WTC11 (cell line): Measurements from ENCODE around the gene TNIP1. TPM values are rescaled to one million over a fixed set of nuclear protein-coding genes. Genes with fewer than 3 reads are reported as not detected.

Source experiments
- ATAC-seq: fragments of 200-7000 bp; cut with Tn5 transposase; 2 replicates; pipeline ENCODE4 v1.10.0; 2021; ENCODE audit warnings: mild to moderate bottlenecking, moderate library complexity
- CTCF ChIA-PET: fragments of 300-600 bp; sonication (Branson Sonifier 250); formaldehyde crosslinking; loops from one replicate; lab custom pipeline; 2021; ENCODE audit warnings: antibody characterized with exemption; lab: Charles Lee
- POLR2A ChIA-PET: fragments of 350-600 bp; sonication (Branson Sonifier 250); formaldehyde crosslinking; loops from one replicate; lab custom pipeline; 2021; ENCODE audit warnings: antibody characterized with exemption; lab: Charles Lee
- DNase-seq: peaks from one replicate; pipeline ENCODE4 v3.0.0; 2021; ENCODE audit warnings: low spot score
- H3K27ac Mint-ChIP-seq: 2 replicates; pipeline ENCODE4 v1.8.0; 2021; ENCODE audit warnings: mixed read lengths
- H3K27me3 Mint-ChIP-seq: 2 replicates; pipeline ENCODE4 v1.8.0; 2021; ENCODE audit warnings: low read depth, mild to moderate bottlenecking, moderate library complexity, mixed read lengths
- H3K36me3 Mint-ChIP-seq: 2 replicates; pipeline ENCODE4 v1.8.0; 2021; ENCODE audit warnings: mixed read lengths
- H3K4me1 Mint-ChIP-seq: 2 replicates; pipeline ENCODE4 v1.8.0; 2022; ENCODE audit warnings: mixed read lengths
- H3K4me3 Mint-ChIP-seq: 2 replicates; pipeline ENCODE4 v1.8.0; 2021; ENCODE audit warnings: mild to moderate bottlenecking, moderate library complexity, mixed read lengths
- H3K9me3 Mint-ChIP-seq: 2 replicates; pipeline ENCODE4 v1.8.0; 2021; ENCODE audit warnings: mixed read lengths
- ATF1 ChIP-seq: sonication (generic); formaldehyde crosslinking; IDR thresholded peaks from 2 replicates; pipeline ENCODE4 v1.8.1; 2023; ENCODE audit warnings: mild to moderate bottlenecking, moderate library complexity, missing genetic modification reagents
- CREM ChIP-seq: sonication (generic); formaldehyde crosslinking; IDR thresholded peaks from 2 replicates; pipeline ENCODE4 v1.8.1; 2022; ENCODE audit warnings: mild to moderate bottlenecking, missing genetic modification reagents, moderate library complexity
- IRF1 ChIP-seq: sonication (generic); formaldehyde crosslinking; IDR thresholded peaks from 2 replicates; pipeline ENCODE4 v1.8.0; 2023; ENCODE audit warnings: missing genetic modification reagents
- NFATC4 ChIP-seq: fragments of 250-450 bp; sonication (Bioruptor Pico); IDR thresholded peaks from 2 replicates; pipeline ENCODE4 v1.9.0; 2021; ENCODE audit warnings: mild to moderate bottlenecking
- NR1H2 ChIP-seq: sonication (generic); formaldehyde crosslinking; IDR thresholded peaks from 2 replicates; pipeline ENCODE4 v1.9.0; 2021; ENCODE audit warnings: mild to moderate bottlenecking, moderate library complexity, missing genetic modification reagents
- RELA ChIP-seq: sonication (generic); formaldehyde crosslinking; IDR thresholded peaks from 2 replicates; pipeline ENCODE4 v1.8.1; 2022; ENCODE audit warnings: missing genetic modification reagents, mild to moderate bottlenecking, borderline replicate concordance
- TP53 ChIP-seq: sonication (generic); formaldehyde crosslinking; IDR thresholded peaks from 2 replicates; pipeline ENCODE4 v1.8.1; 2023; ENCODE audit warnings: mild to moderate bottlenecking, missing genetic modification reagents
- ZBTB43 ChIP-seq: sonication (generic); formaldehyde crosslinking; IDR thresholded peaks from 2 replicates; pipeline ENCODE4 v1.8.1; 2023; ENCODE audit warnings: mild to moderate bottlenecking, missing genetic modification reagents
- ZNF232 ChIP-seq: sonication (generic); formaldehyde crosslinking; IDR thresholded peaks from 2 replicates; pipeline ENCODE4 v1.8.0; 2022; ENCODE audit warnings: mild to moderate bottlenecking, missing genetic modification reagents
- ZNF416 ChIP-seq: fragments of 250-450 bp; sonication (Bioruptor Pico); IDR thresholded peaks from 2 replicates; pipeline ENCODE4 v1.9.0; 2021; ENCODE audit warnings: mild to moderate bottlenecking, inconsistent platforms
- ZNF671 ChIP-seq: fragments of 250-450 bp; sonication (Bioruptor Pico); IDR thresholded peaks from 2 replicates; pipeline ENCODE4 v1.8.0; 2021; ENCODE audit warnings: mild to moderate bottlenecking
- ZSCAN18 ChIP-seq: fragments of 250-450 bp; sonication (Bioruptor Pico); IDR thresholded peaks from 2 replicates; pipeline ENCODE4 v2.1.2; 2022; ENCODE audit warnings: mild to moderate bottlenecking, moderate library complexity
- total RNA-seq: library from RNA; stranded (reverse); gene quantifications from 3 replicates; pipeline ENCODE4 v1.2.3, GENCODE V29; 2021
- TF ChIP-seq, protein P1 (sequence below): fragments of 250-450 bp; sonication (Bioruptor Pico); IDR thresholded peaks from 2 replicates; pipeline ENCODE4 v1.9.0; 2021; ENCODE audit warnings: moderate library complexity, mild to moderate bottlenecking, inconsistent platforms, borderline replicate concordance
- TF ChIP-seq, protein P2 (sequence below): sonication (generic); formaldehyde crosslinking; conservative IDR thresholded peaks from 2 replicates; pipeline ENCODE4 v1.8.1; 2022; ENCODE audit warnings: mild to moderate bottlenecking, missing genetic modification reagents
- TF ChIP-seq, protein P3 (sequence below): sonication (generic); formaldehyde crosslinking; IDR thresholded peaks from 2 replicates; pipeline ENCODE4 v1.8.0; 2023; ENCODE audit warnings: missing genetic modification reagents, mild to moderate bottlenecking, borderline replicate concordance

Gene TNIP1
- total RNA-seq, 1 experiment from 2014 or later = 41.1 TPM

DNA sequence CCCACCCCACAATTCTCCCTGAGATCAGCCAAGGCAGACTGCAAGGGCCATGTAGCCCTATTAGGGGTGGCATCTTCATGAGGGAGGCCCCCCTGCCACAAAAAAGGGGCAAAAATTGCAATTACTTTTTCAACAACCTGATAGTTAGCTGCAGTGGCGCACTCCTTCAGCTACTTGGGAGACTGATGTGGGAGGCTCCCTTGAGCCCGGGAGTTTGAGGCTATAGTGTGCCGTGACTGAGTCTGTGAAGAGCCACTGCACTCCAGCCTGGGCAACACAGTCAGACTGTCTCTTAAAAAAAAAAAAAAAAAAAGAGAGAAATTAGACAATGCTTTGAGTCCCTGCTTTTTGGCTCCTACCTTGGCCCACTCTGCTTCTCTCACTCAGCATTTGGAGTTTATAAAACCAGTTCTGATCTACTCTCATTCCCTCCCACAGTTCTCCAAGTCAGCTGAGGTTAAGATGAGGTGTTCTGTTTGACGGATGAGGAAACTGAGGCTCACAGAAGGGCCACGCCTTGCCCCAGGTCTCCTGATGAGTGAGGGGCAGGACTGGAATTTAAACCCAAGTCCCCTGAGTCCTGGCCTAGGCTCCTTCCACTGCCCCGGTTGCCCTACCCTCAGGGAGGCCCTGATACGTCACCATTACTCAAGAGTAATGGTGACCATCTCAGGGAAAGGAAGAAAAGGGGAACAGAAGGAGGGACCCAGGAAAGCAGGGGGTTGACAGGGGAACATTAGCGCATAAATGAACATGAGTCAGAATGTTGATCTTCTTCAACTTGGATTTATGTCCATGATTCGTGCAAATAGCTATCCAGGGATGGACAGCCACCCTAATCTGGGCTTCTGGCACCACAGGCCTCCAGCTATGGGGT is 51.4 kb downstream of the TNIP1 start:
- ATAC-seq = no peak
- POLR2A ChIA-PET = no interaction called here
- CTCF ChIA-PET = interaction anchor here (2.5 kb wide), 1 partner anchor 19 kb away, joined by 11 read pairs; no protein-coding TSS in a partner anchor
- no peak for DNase-seq
- TF ChIP-seq ZBTB43 (CRISPR knock-in tag) (no peak), ATF1 (no peak), IRF1 (CRISPR knock-in tag) (no peak), ZSCAN18 (CRISPR knock-in tag) (no peak), ZNF232 (CRISPR knock-in tag) (no peak), ZNF416 (CRISPR knock-in tag) (no peak)
- TF ChIP-seq, protein P1, sequence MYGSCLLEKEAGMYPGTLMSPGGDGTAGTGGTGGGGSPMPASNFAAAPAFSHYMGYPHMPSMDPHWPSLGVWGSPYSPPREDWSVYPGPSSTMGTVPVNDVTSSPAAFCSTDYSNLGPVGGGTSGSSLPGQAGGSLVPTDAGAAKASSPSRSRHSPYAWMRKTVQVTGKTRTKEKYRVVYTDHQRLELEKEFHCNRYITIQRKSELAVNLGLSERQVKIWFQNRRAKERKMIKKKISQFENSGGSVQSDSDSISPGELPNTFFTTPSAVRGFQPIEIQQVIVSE = no peak
- TF ChIP-seq, protein P2, sequence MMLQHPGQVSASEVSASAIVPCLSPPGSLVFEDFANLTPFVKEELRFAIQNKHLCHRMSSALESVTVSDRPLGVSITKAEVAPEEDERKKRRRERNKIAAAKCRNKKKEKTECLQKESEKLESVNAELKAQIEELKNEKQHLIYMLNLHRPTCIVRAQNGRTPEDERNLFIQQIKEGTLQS (CRISPR knock-in tag) = no peak
- TF ChIP-seq, protein P3, sequence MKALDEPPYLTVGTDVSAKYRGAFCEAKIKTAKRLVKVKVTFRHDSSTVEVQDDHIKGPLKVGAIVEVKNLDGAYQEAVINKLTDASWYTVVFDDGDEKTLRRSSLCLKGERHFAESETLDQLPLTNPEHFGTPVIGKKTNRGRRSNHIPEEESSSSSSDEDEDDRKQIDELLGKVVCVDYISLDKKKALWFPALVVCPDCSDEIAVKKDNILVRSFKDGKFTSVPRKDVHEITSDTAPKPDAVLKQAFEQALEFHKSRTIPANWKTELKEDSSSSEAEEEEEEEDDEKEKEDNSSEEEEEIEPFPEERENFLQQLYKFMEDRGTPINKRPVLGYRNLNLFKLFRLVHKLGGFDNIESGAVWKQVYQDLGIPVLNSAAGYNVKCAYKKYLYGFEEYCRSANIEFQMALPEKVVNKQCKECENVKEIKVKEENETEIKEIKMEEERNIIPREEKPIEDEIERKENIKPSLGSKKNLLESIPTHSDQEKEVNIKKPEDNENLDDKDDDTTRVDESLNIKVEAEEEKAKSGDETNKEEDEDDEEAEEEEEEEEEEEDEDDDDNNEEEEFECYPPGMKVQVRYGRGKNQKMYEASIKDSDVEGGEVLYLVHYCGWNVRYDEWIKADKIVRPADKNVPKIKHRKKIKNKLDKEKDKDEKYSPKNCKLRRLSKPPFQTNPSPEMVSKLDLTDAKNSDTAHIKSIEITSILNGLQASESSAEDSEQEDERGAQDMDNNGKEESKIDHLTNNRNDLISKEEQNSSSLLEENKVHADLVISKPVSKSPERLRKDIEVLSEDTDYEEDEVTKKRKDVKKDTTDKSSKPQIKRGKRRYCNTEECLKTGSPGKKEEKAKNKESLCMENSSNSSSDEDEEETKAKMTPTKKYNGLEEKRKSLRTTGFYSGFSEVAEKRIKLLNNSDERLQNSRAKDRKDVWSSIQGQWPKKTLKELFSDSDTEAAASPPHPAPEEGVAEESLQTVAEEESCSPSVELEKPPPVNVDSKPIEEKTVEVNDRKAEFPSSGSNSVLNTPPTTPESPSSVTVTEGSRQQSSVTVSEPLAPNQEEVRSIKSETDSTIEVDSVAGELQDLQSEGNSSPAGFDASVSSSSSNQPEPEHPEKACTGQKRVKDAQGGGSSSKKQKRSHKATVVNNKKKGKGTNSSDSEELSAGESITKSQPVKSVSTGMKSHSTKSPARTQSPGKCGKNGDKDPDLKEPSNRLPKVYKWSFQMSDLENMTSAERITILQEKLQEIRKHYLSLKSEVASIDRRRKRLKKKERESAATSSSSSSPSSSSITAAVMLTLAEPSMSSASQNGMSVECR (CRISPR knock-in tag) = no peak
- H3K27me3 Mint-ChIP-seq = no peaks in the 10 kb centered on the region
- no peaks in the 10 kb centered on the region for H3K9me3 Mint-ChIP-seq
- no peak overlapping the region for H3K4me3 Mint-ChIP-seq
- no peaks in the 10 kb centered on the region for H3K4me1 Mint-ChIP-seq
- peaks cover 21% of the 10 kb centered on the region for H3K36me3 Mint-ChIP-seq
- H3K27ac Mint-ChIP-seq = no peak overlapping the region

- Mint-ChIP-seq H3K27me3 (peaks cover 2% of the 10 kb centered on the region; the same call in 1 of the 2 replicates), H3K36me3 (peaks cover 14% of the 10 kb centered on the region; the same call in 1 of the 2 replicates), H3K4me1 (no peaks in the 10 kb centered on the region), H3K4me3 (no peak overlapping the region), H3K27ac (no peak overlapping the region), H3K9me3 (no peaks in the 10 kb centered on the region)
- ChIA-PET CTCF (no interaction called here), POLR2A (no interaction called here)
- TF ChIP-seq NFATC4 (CRISPR knock-in tag) = no peak
- no peak for DNase-seq
- no peak for ATAC-seq
These were observed 52.1 kb downstream of the TNIP1 start for GRCh38 chr5:151028717-151029116.

GRCh38 chr5:151027961-151028479 is 52.8 kb downstream of the TNIP1 start:
- POLR2A ChIA-PET = no interaction called here

More at GRCh38 chr5:151027961-151028479, 52.8 kb downstream of the TNIP1 start:
- H3K27me3 Mint-ChIP-seq = peaks cover 2% of the 10 kb centered on the region; the same call in 1 of the 2 replicates
- H3K4me1 Mint-ChIP-seq = no peaks in the 10 kb centered on the region
- CTCF ChIA-PET = no interaction called here
- ATAC-seq (no peak), DNase-seq (no peak)
- H3K4me3 Mint-ChIP-seq = no peak overlapping the region
- H3K27ac Mint-ChIP-seq = no peak overlapping the region
- no peaks in the 10 kb centered on the region for H3K9me3 Mint-ChIP-seq
- TF ChIP-seq RELA (CRISPR knock-in tag) = no peak
- TF ChIP-seq TP53 (CRISPR knock-in tag) = no peak
- no peak for TF ChIP-seq CREM (CRISPR knock-in tag)
- no peak for TF ChIP-seq ZNF671 (CRISPR knock-in tag)
- TF ChIP-seq NR1H2 (CRISPR knock-in tag) = no peak
- no peak for TF ChIP-seq IRF1 (CRISPR knock-in tag)
- H3K36me3 Mint-ChIP-seq = peaks cover 14% of the 10 kb centered on the region; the same call in 1 of the 2 replicates
